GM23338 (cell line): ENCODE results near the gene NGF. TPM values are rescaled to one million over a fixed set of nuclear protein-coding genes. Genes with fewer than 3 reads are reported as not detected.

Source experiments
- ATAC-seq: fragments of 200-7000 bp; cut with Tn5 transposase; 3 replicates; pipeline ENCODE4 v1.9.1; 2020
- DNase-seq: peaks from one replicate; pipeline ENCODE4 v3.0.0-alpha.2; 2015; ENCODE audit warnings: low spot score
- H2AFZ ChIP-seq: fragments of 200-600 bp; sonication (generic); 2 replicates; pipeline ENCODE4 v1.8.0; 2016; ENCODE audit warnings: antibody characterized with exemption, mild to moderate bottlenecking, moderate library complexity
- H3F3A ChIP-seq: fragments of 200-600 bp; sonication (generic); replicated peaks from 2 replicates; pipeline ENCODE4 v1.8.0; 2017; ENCODE audit warnings: antibody characterized with exemption, mixed run types, low read depth
- H3K27ac ChIP-seq: fragments of 200-600 bp; sonication (generic); 2 replicates; pipeline ENCODE4 v1.6.1; 2016; ENCODE audit warnings: low read depth
- H3K27me3 ChIP-seq: fragments of 200-600 bp; sonication (generic); 2 replicates; pipeline ENCODE4 v1.8.0; 2016; ENCODE audit warnings: mild to moderate bottlenecking, mixed run types, moderate library complexity; ENCODE audit not compliant: insufficient read depth
- H3K36me3 ChIP-seq: fragments of 200-600 bp; sonication (generic); 2 replicates; pipeline ENCODE4 v1.8.0; 2016; ENCODE audit warnings: mild to moderate bottlenecking; ENCODE audit not compliant: insufficient read depth
- H3K4me1 ChIP-seq: fragments of 200-600 bp; sonication (generic); 2 replicates; pipeline ENCODE4 v1.8.0; 2016; ENCODE audit warnings: mild to moderate bottlenecking, moderate library complexity; ENCODE audit not compliant: insufficient read depth
- H3K4me2 ChIP-seq: fragments of 200-600 bp; sonication (generic); 2 replicates; pipeline ENCODE4 v1.7.1; 2017; ENCODE audit warnings: mixed run types
- H3K4me3 ChIP-seq: fragments of 200-600 bp; sonication (generic); 2 replicates; pipeline ENCODE4 v1.6.1; 2016; ENCODE audit warnings: mixed run types
- H3K79me2 ChIP-seq: fragments of 200-600 bp; sonication (generic); replicated peaks from 2 replicates; pipeline ENCODE4 v1.8.0; 2017; ENCODE audit warnings: mild to moderate bottlenecking; ENCODE audit not compliant: insufficient read depth
- H3K9me2 ChIP-seq: fragments of 200-600 bp; sonication (generic); 2 replicates; pipeline ENCODE4 v1.8.0; 2017; ENCODE audit not compliant: insufficient read depth
- H4K20me1 ChIP-seq: fragments of 200-600 bp; sonication (generic); replicated peaks from 2 replicates; pipeline ENCODE4 v1.8.0; 2017; ENCODE audit warnings: mild to moderate bottlenecking; ENCODE audit not compliant: insufficient read depth
- H3K27ac Mint-ChIP-seq: 2 replicates; pipeline ENCODE4 v1.8.0; 2020; ENCODE audit warnings: inconsistent platforms, mild to moderate bottlenecking, moderate library complexity, mixed read lengths
- H3K27me3 Mint-ChIP-seq: 3 replicates; pipeline ENCODE4 v1.8.0; 2022; ENCODE audit warnings: low read depth, mild to moderate bottlenecking, moderate library complexity, mixed read lengths, inconsistent platforms; ENCODE audit not compliant: insufficient read depth, poor library complexity
- H3K36me3 Mint-ChIP-seq: 3 replicates; pipeline ENCODE4 v1.8.0; 2021; ENCODE audit warnings: low read depth, mild to moderate bottlenecking, inconsistent platforms, moderate library complexity, mixed read lengths
- H3K4me1 Mint-ChIP-seq: 3 replicates; pipeline ENCODE4 v1.8.0; 2020; ENCODE audit warnings: mild to moderate bottlenecking, inconsistent platforms, mixed read lengths
- H3K4me3 Mint-ChIP-seq: 3 replicates; pipeline ENCODE4 v1.8.0; 2021; ENCODE audit warnings: moderate library complexity, mild to moderate bottlenecking, inconsistent platforms, mixed read lengths
- H3K9me3 Mint-ChIP-seq: 3 replicates; pipeline ENCODE4 v1.8.0; 2020; ENCODE audit warnings: moderate library complexity, mild to moderate bottlenecking, inconsistent platforms, mixed read lengths
- CREB1 ChIP-seq: fragments of 250-450 bp; sonication (Bioruptor Pico); IDR thresholded peaks from 2 replicates; pipeline ENCODE4 v1.5.0; 2020; ENCODE audit warnings: low read depth, mild to moderate bottlenecking, moderate library complexity
- EZH2 ChIP-seq: fragments of 200-600 bp; sonication (generic); IDR thresholded peaks from one replicate; pipeline ENCODE4 v1.8.0; 2017; ENCODE audit warnings: antibody characterized with exemption, mild to moderate bottlenecking, low read depth; ENCODE audit not compliant: unreplicated experiment
- JUNB ChIP-seq: IDR thresholded peaks from one replicate; pipeline ENCODE4 v1.6.1; 2016; ENCODE audit warnings: antibody characterized with exemption; ENCODE audit not compliant: unreplicated experiment
- NANOG ChIP-seq: IDR thresholded peaks from 2 replicates; pipeline ENCODE4 v1.6.1; 2016; ENCODE audit warnings: antibody characterized with exemption, borderline replicate concordance
- POLR2AphosphoS5 ChIP-seq: IDR thresholded peaks from 2 replicates; pipeline ENCODE4 v1.6.1; 2016; ENCODE audit warnings: antibody characterized with exemption, low read depth
- REST ChIP-seq: IDR thresholded peaks from one replicate; pipeline ENCODE4 v1.6.1; 2018; ENCODE audit warnings: antibody characterized with exemption; ENCODE audit not compliant: unreplicated experiment
- STAT1 ChIP-seq: IDR thresholded peaks from one replicate; pipeline ENCODE4 v1.6.1; 2016; ENCODE audit warnings: antibody characterized with exemption; ENCODE audit not compliant: unreplicated experiment
- ZNF114 ChIP-seq: fragments of 250-450 bp; sonication (Bioruptor Pico); IDR thresholded peaks from 2 replicates; pipeline ENCODE4 v1.5.0; 2020; ENCODE audit warnings: mild to moderate bottlenecking, moderate library complexity
- ZNF331 ChIP-seq: fragments of 250-450 bp; sonication (Bioruptor Pico); IDR thresholded peaks from 2 replicates; pipeline ENCODE4 v1.5.0; 2020; ENCODE audit warnings: low read depth, mild to moderate bottlenecking, moderate library complexity
- polyA plus RNA-seq: library from polyadenylated mRNA; unstranded; fragments of >200 nt; fragmentation: Nextera tagmentation; extraction: Ambion mirVana; gene quantifications from 2 replicates; pipeline ENCODE4 v1.2.1, GENCODE V29; 2016
- total RNA-seq: library from RNA; depleted of rRNA; stranded (reverse); fragments of >200 nt; shearing (Covaris generic); gene quantifications from 2 replicates; pipeline ENCODE4 v1.2.3, GENCODE V29; 2014
- TF ChIP-seq, protein P1 (sequence below): IDR thresholded peaks from 2 replicates; pipeline ENCODE4 v1.6.1; 2016; ENCODE audit warnings: antibody characterized with exemption
- TF ChIP-seq, protein P2 (sequence below), 2 experiments: fragments of 200-600 bp in 1 of 2; sonication (generic) in 1 of 2; conservative IDR thresholded peaks; 2 replicates each; pipeline versions ENCODE4 v1.5.1 to v1.6.1; 2016 to 2017; ENCODE audit warnings: antibody characterized with exemption in 2 of 2, low read depth in 2 of 2, mild to moderate bottlenecking in 2 of 2, moderate library complexity in 1 of 2

Gene NGF
- total and polyA plus RNA-seq, 2 experiments from 2014 or later, result 0.28 to 0.92 TPM

- no peaks in the 10 kb centered on the region for H3F3A ChIP-seq
- ATAC-seq (no peak), DNase-seq (no peak)
- H3K4me1 Mint-ChIP-seq, result no peaks in the 10 kb centered on the region
- no peak overlapping the region for H3K27ac ChIP-seq
- TF ChIP-seq JUNB (no peak), POLR2AphosphoS5 (no peak), ZNF114 (CRISPR knock-in tag) (no peak), EZH2 (no peak), CREB1 (CRISPR knock-in tag) (no peak), NANOG (no peak), STAT1 (no peak)
- TF ChIP-seq, protein P1, sequence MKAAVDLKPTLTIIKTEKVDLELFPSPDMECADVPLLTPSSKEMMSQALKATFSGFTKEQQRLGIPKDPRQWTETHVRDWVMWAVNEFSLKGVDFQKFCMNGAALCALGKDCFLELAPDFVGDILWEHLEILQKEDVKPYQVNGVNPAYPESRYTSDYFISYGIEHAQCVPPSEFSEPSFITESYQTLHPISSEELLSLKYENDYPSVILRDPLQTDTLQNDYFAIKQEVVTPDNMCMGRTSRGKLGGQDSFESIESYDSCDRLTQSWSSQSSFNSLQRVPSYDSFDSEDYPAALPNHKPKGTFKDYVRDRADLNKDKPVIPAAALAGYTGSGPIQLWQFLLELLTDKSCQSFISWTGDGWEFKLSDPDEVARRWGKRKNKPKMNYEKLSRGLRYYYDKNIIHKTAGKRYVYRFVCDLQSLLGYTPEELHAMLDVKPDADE, result no peak
- TF ChIP-seq, protein P2, sequence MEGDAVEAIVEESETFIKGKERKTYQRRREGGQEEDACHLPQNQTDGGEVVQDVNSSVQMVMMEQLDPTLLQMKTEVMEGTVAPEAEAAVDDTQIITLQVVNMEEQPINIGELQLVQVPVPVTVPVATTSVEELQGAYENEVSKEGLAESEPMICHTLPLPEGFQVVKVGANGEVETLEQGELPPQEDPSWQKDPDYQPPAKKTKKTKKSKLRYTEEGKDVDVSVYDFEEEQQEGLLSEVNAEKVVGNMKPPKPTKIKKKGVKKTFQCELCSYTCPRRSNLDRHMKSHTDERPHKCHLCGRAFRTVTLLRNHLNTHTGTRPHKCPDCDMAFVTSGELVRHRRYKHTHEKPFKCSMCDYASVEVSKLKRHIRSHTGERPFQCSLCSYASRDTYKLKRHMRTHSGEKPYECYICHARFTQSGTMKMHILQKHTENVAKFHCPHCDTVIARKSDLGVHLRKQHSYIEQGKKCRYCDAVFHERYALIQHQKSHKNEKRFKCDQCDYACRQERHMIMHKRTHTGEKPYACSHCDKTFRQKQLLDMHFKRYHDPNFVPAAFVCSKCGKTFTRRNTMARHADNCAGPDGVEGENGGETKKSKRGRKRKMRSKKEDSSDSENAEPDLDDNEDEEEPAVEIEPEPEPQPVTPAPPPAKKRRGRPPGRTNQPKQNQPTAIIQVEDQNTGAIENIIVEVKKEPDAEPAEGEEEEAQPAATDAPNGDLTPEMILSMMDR (conservative IDR thresholded peaks at IDR 0.05; ENCODE audit: low read depth in 2 of 2), result no peak
- H3K4me3 Mint-ChIP-seq, result no peak overlapping the region
- no peaks in the 10 kb centered on the region for H3K4me1 ChIP-seq
- no peaks in the 10 kb centered on the region for H3K79me2 ChIP-seq
- H2AFZ ChIP-seq, result no peak overlapping the region
- no peaks in the 10 kb centered on the region for H3K36me3 ChIP-seq
- no peak overlapping the region for H3K4me2 ChIP-seq
- no peaks in the 10 kb centered on the region for H4K20me1 ChIP-seq
- H3K4me3 ChIP-seq, result no peak overlapping the region
- no peaks in the 10 kb centered on the region for H3K36me3 Mint-ChIP-seq
- no peaks in the 10 kb centered on the region for H3K27me3 ChIP-seq
- no peak overlapping the region for H3K27ac Mint-ChIP-seq
- H3K27me3 Mint-ChIP-seq, result peaks cover 2% of the 10 kb centered on the region
- no peaks in the 10 kb centered on the region for H3K9me3 Mint-ChIP-seq
- H3K9me2 ChIP-seq, result no peaks in the 10 kb centered on the region
Measured at GRCh38 chr1:115266729-115267421, 71.2 kb downstream of the NGF start.

GRCh38 chr1:115265099-115265498 is 73.0 kb downstream of the NGF start:
- Mint-ChIP-seq H3K4me1 (no peaks in the 10 kb centered on the region), H3K27ac (no peak overlapping the region), H3K9me3 (no peaks in the 10 kb centered on the region), H3K4me3 (no peak overlapping the region), H3K36me3 (no peaks in the 10 kb centered on the region), H3K27me3 (peaks cover 2% of the 10 kb centered on the region)
- no peaks in the 10 kb centered on the region for H3K79me2 ChIP-seq
- DNase-seq (no peak), ATAC-seq (no peak)
- H3K9me2 ChIP-seq, result no peaks in the 10 kb centered on the region
- no peaks in the 10 kb centered on the region for H3K4me1 ChIP-seq
- H3K27me3 ChIP-seq, result no peaks in the 10 kb centered on the region
- no peak overlapping the region for H3K4me3 ChIP-seq
- H4K20me1 ChIP-seq, result no peaks in the 10 kb centered on the region
- H3K4me2 ChIP-seq, result no peak overlapping the region
- no peaks in the 10 kb centered on the region for H3K36me3 ChIP-seq
- H3K27ac ChIP-seq, result no peak overlapping the region
- no peaks in the 10 kb centered on the region for H3F3A ChIP-seq
- H2AFZ ChIP-seq, result no peak overlapping the region
- no peak for TF ChIP-seq JUNB
- TF ChIP-seq ZNF114 (CRISPR knock-in tag), result no peak
- no peak for TF ChIP-seq ZNF331 (CRISPR knock-in tag)
- TF ChIP-seq CREB1 (CRISPR knock-in tag), result no peak
- TF ChIP-seq, protein P2 (conservative IDR thresholded peaks at IDR 0.05; ENCODE audit: low read depth in 2 of 2), result no peak
- TF ChIP-seq, protein P1, result no peak
- no peak for TF ChIP-seq POLR2AphosphoS5
- no peak for TF ChIP-seq REST
- no peak for TF ChIP-seq EZH2
